Ovary (tissue), 9 donors: ENCODE measurements around the gene CCNB1IP1. TPM values are rescaled to one million over a fixed set of nuclear protein-coding genes. Genes with fewer than 3 reads are reported as not detected.

ENCODE experiments used
- DNase-seq, 5 donors: peaks; one replicate each; pipeline ENCODE4 v3.0.0-alpha.2; 2019 to 2020
- H3K27ac ChIP-seq, 2 donors: fragments of 200-600 bp; one replicate each; pipeline versions ENCODE4 v1.5.1 to v1.8.0; 2019 to 2022
- H3K27me3 ChIP-seq: fragments of 200-600 bp; one replicate; pipeline ENCODE4 v1.8.0; 2022
- H3K36me3 ChIP-seq: fragments of 200-600 bp; sonication (generic); one replicate; pipeline ENCODE4 v1.5.1; 2019
- H3K4me1 ChIP-seq: one replicate; pipeline ENCODE4 v1.8.1; 2013; ENCODE audit warnings: mild to moderate bottlenecking, moderate library complexity; ENCODE audit not compliant: insufficient read depth
- H3K4me3 ChIP-seq: fragments of 200-600 bp; sonication (generic); one replicate; pipeline ENCODE4 v1.5.1; 2017
- H3K9me3 ChIP-seq, 2 donors: fragments of 200-600 bp in 1 of 2; sonication (generic) in 1 of 2; one replicate each; pipeline versions ENCODE4 v1.5.1 to v1.8.1; 2013 to 2019; ENCODE audit warnings: mild to moderate bottlenecking in 1 of 2, moderate library complexity in 1 of 2
- EP300 ChIP-seq: sonication (generic); formaldehyde crosslinking; IDR thresholded peaks from one replicate; pipeline ENCODE4 v1.6.1; 2017; ENCODE audit warnings: antibody characterized with exemption
- POLR2A ChIP-seq: fragments of 450-650 bp; IDR thresholded peaks from one replicate; pipeline ENCODE4 v1.6.1; 2017; ENCODE audit warnings: antibody characterized with exemption, mild to moderate bottlenecking, moderate library complexity
- WGBS, 3 donors: extraction: QIAGEN DNeasy Blood & Tissue Kit in 1 of 3; methylation state at CpG; one replicate each; pipeline versions ENCODE4 v1.1.5 to v1.1.7; 2013 to 2017; 5-methylcytosine and 5-hydroxymethylcytosine counted together
- intact Hi-C, 4 donors: fragments of 100-400 bp; cut with DNase I; formaldehyde crosslinking; loops; one replicate each; pipeline versions ENCODE4 v1.11.0 to v1.15.1; 2022 to 2023
- polyA plus RNA-seq, 2 donors: library from polyadenylated mRNA; stranded (reverse); fragments of 200-250 nt in 1 of 2; fragments of 350-450 nt in 1 of 2; fragmentation: Illumina TruSeq in 1 of 2; extraction: RNeasy Lipid Tissue Mini Kit (QIAGEN cat#74804) in 1 of 2; gene quantifications; one replicate each; pipeline ENCODE4 v1.2.3, GENCODE V29; 2013 to 2014
- total RNA-seq, 7 donors: library from RNA; depleted of rRNA in 2 of 7; stranded (reverse); fragments of >200 nt in 2 of 7; fragmentation: NEBNext Ultra II Directional in 3 of 7; extraction: Animal tissue kit (Norgen Biotek cat#: 25700) in 3 of 7; gene quantifications; one replicate each; pipeline versions ENCODE4 v1.1.0 to v1.2.4, GENCODE V29; 2016 to 2023
- TF ChIP-seq, protein P1 (sequence below), 3 donors: fragments of 450-650 bp in 2 of 3; fragments of 200-600 bp in 1 of 3; IDR thresholded peaks; one replicate each; pipeline versions ENCODE4 v1.5.1 to v1.8.0; 2016 to 2022; ENCODE audit warnings: antibody characterized with exemption in 3 of 3, mild to moderate bottlenecking in 1 of 3
- donor health status: DM: no; HTN: no; CAD: no; lungs with moderate emphysema.
- donor health status: DM: no; HTN: no; CAD: no.
- donor health status: Bipolar disorder and iron deficiency.
- donor health status: DM: yes; HTN: yes; CAD: no.
- donor health status: DM: no; HTN: no; CAD: no.
- donor health status: DM: yes; HTN: yes; CAD: no.

Gene CCNB1IP1
- total and polyA plus RNA-seq, 9 donors = 57.1 to 150 (median 88.0) TPM

DNA sequence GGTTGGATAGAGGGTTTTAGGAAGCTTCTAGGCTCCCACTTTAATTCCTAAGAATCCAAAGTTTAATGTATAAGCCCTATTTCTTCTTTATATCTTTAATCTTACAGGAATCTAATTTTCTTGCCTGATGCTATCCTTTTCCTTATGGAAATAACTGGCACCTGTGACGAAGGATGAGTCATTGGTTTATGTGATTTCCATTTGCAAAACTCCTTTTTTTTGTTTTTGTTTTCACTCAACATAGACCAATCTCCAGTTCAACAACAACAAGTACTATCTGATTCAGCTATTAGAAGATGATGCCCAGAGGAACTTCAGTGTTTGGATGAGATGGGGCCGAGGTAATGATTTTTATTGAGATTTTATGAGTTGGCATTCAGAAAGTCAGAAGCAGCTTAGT lies 17.2 kb upstream of the CCNB1IP1 start:
- intact Hi-C loops = no loop called here
- Histone ChIP-seq H3K4me3 (no peak overlapping the region), H3K4me1 (no peaks in the 10 kb centered on the region), H3K27me3 (no peaks in the 10 kb centered on the region), H3K9me3 (no peaks in the 10 kb centered on the region), H3K27ac (no peak overlapping the region), H3K36me3 (no peaks in the 10 kb centered on the region)
- TF ChIP-seq, protein P1, sequence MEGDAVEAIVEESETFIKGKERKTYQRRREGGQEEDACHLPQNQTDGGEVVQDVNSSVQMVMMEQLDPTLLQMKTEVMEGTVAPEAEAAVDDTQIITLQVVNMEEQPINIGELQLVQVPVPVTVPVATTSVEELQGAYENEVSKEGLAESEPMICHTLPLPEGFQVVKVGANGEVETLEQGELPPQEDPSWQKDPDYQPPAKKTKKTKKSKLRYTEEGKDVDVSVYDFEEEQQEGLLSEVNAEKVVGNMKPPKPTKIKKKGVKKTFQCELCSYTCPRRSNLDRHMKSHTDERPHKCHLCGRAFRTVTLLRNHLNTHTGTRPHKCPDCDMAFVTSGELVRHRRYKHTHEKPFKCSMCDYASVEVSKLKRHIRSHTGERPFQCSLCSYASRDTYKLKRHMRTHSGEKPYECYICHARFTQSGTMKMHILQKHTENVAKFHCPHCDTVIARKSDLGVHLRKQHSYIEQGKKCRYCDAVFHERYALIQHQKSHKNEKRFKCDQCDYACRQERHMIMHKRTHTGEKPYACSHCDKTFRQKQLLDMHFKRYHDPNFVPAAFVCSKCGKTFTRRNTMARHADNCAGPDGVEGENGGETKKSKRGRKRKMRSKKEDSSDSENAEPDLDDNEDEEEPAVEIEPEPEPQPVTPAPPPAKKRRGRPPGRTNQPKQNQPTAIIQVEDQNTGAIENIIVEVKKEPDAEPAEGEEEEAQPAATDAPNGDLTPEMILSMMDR (IDR thresholded peaks at IDR 0.05) = no peak
- TF ChIP-seq POLR2A = no peak
- no peak for TF ChIP-seq EP300
- 90 to 95% (median 94%) methylated on average over 2 of the region's 2 CpGs for WGBS, 3 donors
- DNase-seq = no peak

DNA sequence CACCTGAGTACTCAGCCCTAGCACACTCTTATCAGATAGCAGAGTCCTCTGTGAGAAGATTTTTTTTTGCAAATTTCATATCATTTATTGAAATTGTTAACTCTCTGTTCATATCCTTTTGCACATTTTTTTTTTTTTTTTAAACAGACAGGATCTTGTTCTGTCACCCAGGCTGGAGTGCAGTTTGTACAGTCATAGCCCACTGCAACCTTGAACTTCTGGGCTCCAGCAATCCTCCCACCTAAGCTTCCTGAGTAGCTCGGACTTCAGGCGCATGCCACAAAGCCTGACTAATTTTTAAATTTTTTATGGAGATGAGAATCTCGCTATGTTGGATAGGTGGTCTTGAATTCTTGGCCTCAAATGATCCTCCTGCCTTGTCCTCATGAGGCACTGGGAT lies 14.7 kb upstream of the CCNB1IP1 start:
- no peak for DNase-seq
- Histone ChIP-seq H3K36me3 (no peaks in the 10 kb centered on the region), H3K27me3 (no peaks in the 10 kb centered on the region), H3K27ac (no peak overlapping the region), H3K4me1 (no peaks in the 10 kb centered on the region), H3K4me3 (no peak overlapping the region), H3K9me3 (no peaks in the 10 kb centered on the region)
- intact Hi-C loops = loop anchor here in 1 of 4 donors (10.0 kb wide), 1 partner anchor 337 kb away; the partner anchor contains the start of genes ANG and RNASE4
- TF ChIP-seq, protein P1 (IDR thresholded peaks at IDR 0.05) = no peak
- WGBS, 3 donors = 58 to 70% (median 64%) methylated on average over 3 of the region's 3 CpGs

DNA sequence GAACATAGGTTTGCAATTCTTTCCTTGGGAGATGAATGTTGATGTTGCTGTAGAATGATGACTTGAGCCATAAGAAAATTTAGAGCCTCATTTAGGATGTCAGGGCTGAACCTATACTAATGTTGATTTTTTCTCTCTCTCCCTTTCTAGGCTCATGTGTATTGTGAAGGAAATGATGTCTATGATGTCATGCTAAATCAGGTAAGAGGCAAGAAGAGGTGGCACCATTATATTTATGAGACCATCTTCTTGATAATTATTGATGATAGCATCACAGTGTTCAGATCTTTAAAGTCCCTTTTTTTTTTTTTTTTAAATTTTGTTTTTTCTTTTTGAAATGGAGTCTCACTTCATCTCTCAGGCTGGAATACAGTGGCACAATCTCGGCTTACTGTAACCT lies 13.6 kb upstream of the CCNB1IP1 start:
- intact Hi-C loops = loop anchor here in 1 of 4 donors (10.0 kb wide), 1 partner anchor 338 kb away; the partner anchor contains the start of genes ANG and RNASE4
- TF ChIP-seq EP300 (no peak), POLR2A (no peak)
- TF ChIP-seq, protein P1 (IDR thresholded peaks at IDR 0.05) = no peak
- H3K36me3 ChIP-seq = no peaks in the 10 kb centered on the region

DNA sequence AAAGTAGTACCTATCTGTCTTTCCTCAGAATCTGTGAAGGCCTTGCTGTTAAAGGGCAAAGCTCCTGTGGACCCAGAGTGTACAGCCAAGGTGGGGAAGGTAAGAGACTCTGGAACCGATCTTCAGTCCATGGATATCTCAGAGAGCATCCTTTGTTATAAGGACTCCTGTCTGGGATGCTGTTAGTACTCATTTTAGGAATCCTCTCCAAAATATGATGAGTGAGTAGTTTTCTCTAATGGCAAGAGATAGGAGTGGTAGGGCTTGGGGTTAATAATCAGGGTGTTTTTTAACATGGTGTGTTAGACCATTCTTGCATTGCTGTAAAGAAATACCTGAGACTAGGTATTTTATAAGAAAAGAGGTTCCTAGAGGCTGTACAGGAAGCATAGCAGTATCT lies 12.3 kb upstream of the CCNB1IP1 start:
- H3K9me3 ChIP-seq = no peaks in the 10 kb centered on the region
- TF ChIP-seq POLR2A = no peak
- TF ChIP-seq EP300 = no peak
- TF ChIP-seq, protein P1 (IDR thresholded peaks at IDR 0.05) = no peak
- no peak overlapping the region for H3K27ac ChIP-seq
- H3K4me3 ChIP-seq = no peak overlapping the region
- no peak for DNase-seq
- no peaks in the 10 kb centered on the region for H3K4me1 ChIP-seq
- intact Hi-C loops = loop anchor here in 1 of 4 donors (10.0 kb wide), 1 partner anchor 339 kb away; the partner anchor contains the start of genes ANG and RNASE4
- 84 to 97% (median 91%) methylated on average over 1 of the region's 1 CpG for WGBS, 3 donors
- no peaks in the 10 kb centered on the region for H3K27me3 ChIP-seq
- H3K36me3 ChIP-seq = no peaks in the 10 kb centered on the region

More for the DNA sequence above, 13.6 kb upstream of the CCNB1IP1 start:
- H3K4me3 ChIP-seq = no peak overlapping the region
- DNase-seq = no peak
- WGBS, 3 donors = 86 to 100% (median 96%) methylated on average over 1 of the region's 1 CpG
- H3K4me1 ChIP-seq = no peaks in the 10 kb centered on the region
- H3K27ac ChIP-seq = no peak overlapping the region
- no peaks in the 10 kb centered on the region for H3K27me3 ChIP-seq
- H3K9me3 ChIP-seq = no peaks in the 10 kb centered on the region
